Measurements from ENCODE around the gene PDIK1L. TPM values are rescaled to one million over a fixed set of nuclear protein-coding genes. Genes with fewer than 3 reads are reported as not detected.

PDIK1L gene
- total and polyA plus RNA-seq, 2 of the 4 experiments (the other 2 are of a cell fraction), result 1.4 to 3.0 TPM

GRCh38 chr1:26102119-26102518, 9.5 kb upstream of the PDIK1L start:
- H3K23ac ChIP-seq (ENCODE audit: low read depth, low read length), result no peak overlapping the region
- POLR2A ChIA-PET (ENCODE audit: unreplicated experiment), result no interaction called here
- no TSS peak for BruUV-seq (replicated peaks)

More at GRCh38 chr1:26102119-26102518, 9.5 kb upstream of the PDIK1L start:
- peaks cover 4% of the 10 kb centered on the region; the same call in 1 of the 2 replicates for H3K4me1 ChIP-seq (ENCODE audit: control insufficient read depth, insufficient read depth, low read length)
- H3K18ac ChIP-seq (ENCODE audit: low read depth, low read length), result no peak overlapping the region
- H3K27me3 ChIP-seq (ENCODE audit: control insufficient read depth, insufficient read depth, low read length), result no peaks in the 10 kb centered on the region; the same call in 1 of the 2 replicates
- H2BK5ac ChIP-seq (ENCODE audit: low read depth, low read length, poor library complexity, severe bottlenecking), result no peak overlapping the region
- peak overlapping the region; percentile 25; the same call in 1 of the 2 replicates for H2BK120ac ChIP-seq (ENCODE audit: low read depth, low read length)
- peak overlapping the region; percentile 41; the same call in 1 of the 2 replicates for H3K14ac ChIP-seq (replicated peaks; ENCODE audit: low read depth, low read length)
- H3K9me3 ChIP-seq (ENCODE audit: control insufficient read depth, insufficient read depth, low read length), result no peaks in the 10 kb centered on the region
- no peak overlapping the region for H2AFZ ChIP-seq (replicated peaks; ENCODE audit: low read length, poor library complexity)
- no peak overlapping the region for H4K91ac ChIP-seq (ENCODE audit: insufficient read depth, low read depth, low read length)
- H3K27ac ChIP-seq (ENCODE audit: insufficient read depth, low read length), result no peak overlapping the region
- no peaks in the 10 kb centered on the region for H3K36me3 ChIP-seq (ENCODE audit: control insufficient read depth, insufficient read depth, low read length)
- no peak overlapping the region for H4K8ac ChIP-seq (ENCODE audit: low read depth in 2 of 2, low read length in 2 of 2)
- no peak overlapping the region for H4K5ac ChIP-seq (ENCODE audit: low read depth, low read length)
- dilution Hi-C loops (cut with HindIII; ENCODE audit: low sequenced_read_pairs, unreplicated experiment), result no loop called here
- H2BK15ac ChIP-seq (ENCODE audit: low read depth, low read length), result no peak overlapping the region
- no peak overlapping the region for H3K4me2 ChIP-seq (ENCODE audit: low read depth, low read length)
- no peaks in the 10 kb centered on the region for H4K20me1 ChIP-seq (ENCODE audit: insufficient read depth, low read length)
- in situ Hi-C loops (cut with MboI; ENCODE audit: low sequenced_read_pairs), result no loop called here
- intact Hi-C loops (cut with micrococcal nuclease), result loop anchor here (10.0 kb wide), 1 partner anchor 133 kb away; the partner anchor contains the start of gene CEP85
- 0 out of 2 replicates have a peak overlapping the region, but pooled peaks have one; percentile 29 for H3K4ac ChIP-seq (ENCODE audit: low read depth, low read length)
- TF ChIP-seq MAFK (IDR thresholded peaks at IDR 0.05; ENCODE audit: low read depth, low read length) (no peak), CHD1 (IDR thresholded peaks at IDR 0.05; ENCODE audit: low read depth, low read length) (no peak), RAD21 (IDR thresholded peaks at IDR 0.05; ENCODE audit: low read length) (no peak), USF2 (IDR thresholded peaks at IDR 0.05; ENCODE audit: low read depth, low read length) (no peak)
- DNase-seq (no peak), ATAC-seq (ENCODE audit: low read depth) (peak; percentile 24; the same call in 1 of the 2 replicates)
- no peak overlapping the region for H2AK5ac ChIP-seq (ENCODE audit: low read depth, low read length)
- H3K56ac ChIP-seq (ENCODE audit: extremely low read depth, insufficient read depth, low read length), result no peak overlapping the region
- H3K9ac ChIP-seq (ENCODE audit: low read depth, low read length), result no peak overlapping the region
- H2AK9ac ChIP-seq (replicated peaks; ENCODE audit: low read depth, low read length, poor library complexity), result peak overlapping the region; percentile 61
- H3K79me1 ChIP-seq (ENCODE audit: low read depth in 1 of 2, low read length in 2 of 2), result no peaks in the 10 kb centered on the region
- H3K4me3 ChIP-seq (ENCODE audit: insufficient read depth, low read depth, low read length), result no peak overlapping the region
- CTCF ChIA-PET, result interaction anchor here (0.6 to 1.5 kb wide), 3 partner anchors 10 to 43 kb away, joined by 3 to 8 read pairs (median 7); no protein-coding TSS in a partner anchor
- H3K9me1 ChIP-seq (ENCODE audit: insufficient read depth, low read length), result peaks cover 3% of the 10 kb centered on the region; the same call in 1 of the 2 replicates
- no CpG with 5 or more reads among the region's 3 CpGs for WGBS, 2 experiments (ENCODE audit: extremely low coverage in 2 of 2, insufficient read length in 1 of 2)
- 0 out of 2 replicates have a peak overlapping the region, but pooled peaks have one; percentile 28 for H2BK20ac ChIP-seq (ENCODE audit: low read depth, low read length)

All from IMR-90 (cell line).